ENCODE results near the gene CNTNAP5. TPM values are rescaled to one million over a fixed set of nuclear protein-coding genes. Genes with fewer than 3 reads are reported as not detected.

Gene CNTNAP5
- total and polyA plus RNA-seq, 5 donors from 2014 or later = not detected

GRCh38 chr2:124832521-124832920 is 807.4 kb downstream of the CNTNAP5 start:
- Histone ChIP-seq H3K27ac (ENCODE audit: insufficient read depth, low read length, poor library complexity, severe bottlenecking) (no peak overlapping the region), H3K9me3 (ENCODE audit: control insufficient read depth in 2 of 2, low read length in 2 of 2) (no peaks in the 10 kb centered on the region), H3K4me3 (ENCODE audit: low read depth, low read length) (no peak overlapping the region), H3K27me3 (ENCODE audit: control insufficient read depth, insufficient read depth, low read length) (no peaks in the 10 kb centered on the region), H3K36me3 (ENCODE audit: control insufficient read depth, insufficient read depth, low read length) (no peaks in the 10 kb centered on the region), H3K4me1 (ENCODE audit: control insufficient read depth, insufficient read depth, low read length, poor library complexity, severe bottlenecking) (no peaks in the 10 kb centered on the region)
- no peak overlapping the region for H3K4me3 Mint-ChIP-seq
- no peaks in the 10 kb centered on the region for H3K27me3 Mint-ChIP-seq
- no peaks in the 10 kb centered on the region for H3K4me1 Mint-ChIP-seq
- no peaks in the 10 kb centered on the region for H3K36me3 Mint-ChIP-seq
- ATAC-seq (ENCODE audit: low read depth in 2 of 2) = no peak
- DNase-seq = no peak
- H3K9me3 Mint-ChIP-seq = peaks cover 0 to 18% (median 5%) of the 10 kb centered on the region in 7 donors
- no peak overlapping the region for H3K27ac Mint-ChIP-seq

- H3K27me3 Mint-ChIP-seq = no peaks in the 10 kb centered on the region
- no peaks in the 10 kb centered on the region for H3K4me1 ChIP-seq (ENCODE audit: control insufficient read depth, insufficient read depth, low read length, poor library complexity, severe bottlenecking)
- no peak for DNase-seq
- ATAC-seq (ENCODE audit: low read depth in 2 of 2) = no peak
- H3K4me3 Mint-ChIP-seq = no peak overlapping the region
- H3K36me3 ChIP-seq (ENCODE audit: control insufficient read depth, insufficient read depth, low read length) = no peaks in the 10 kb centered on the region
- no peaks in the 10 kb centered on the region for H3K9me3 ChIP-seq (ENCODE audit: control insufficient read depth in 2 of 2, low read length in 2 of 2)
- H3K27me3 ChIP-seq (ENCODE audit: control insufficient read depth, insufficient read depth, low read length) = no peaks in the 10 kb centered on the region
- no peaks in the 10 kb centered on the region for H3K36me3 Mint-ChIP-seq
- peaks cover 2 to 15% (median 5%) of the 10 kb centered on the region in 7 donors for H3K9me3 Mint-ChIP-seq
- H3K27ac ChIP-seq (ENCODE audit: insufficient read depth, low read length, poor library complexity, severe bottlenecking) = no peak overlapping the region
- H3K4me1 Mint-ChIP-seq = no peaks in the 10 kb centered on the region
- H3K4me3 ChIP-seq (ENCODE audit: low read depth, low read length) = no peak overlapping the region
- H3K27ac Mint-ChIP-seq = no peak overlapping the region
These were observed 809.2 kb downstream of the CNTNAP5 start for GRCh38 chr2:124834331-124834730.

- no peak overlapping the region for H3K4me3 Mint-ChIP-seq
These were observed 810.2 kb downstream of the CNTNAP5 start for GRCh38 chr2:124835331-124835730.

GRCh38 chr2:124836416-124836815 is 811.3 kb downstream of the CNTNAP5 start:
- no peaks in the 10 kb centered on the region for H3K4me1 ChIP-seq (ENCODE audit: control insufficient read depth, insufficient read depth, low read length, poor library complexity, severe bottlenecking)
- H3K9me3 Mint-ChIP-seq = peaks cover 2 to 14% (median 5%) of the 10 kb centered on the region in 7 donors
- H3K4me1 Mint-ChIP-seq = no peaks in the 10 kb centered on the region
- no peaks in the 10 kb centered on the region for H3K27me3 Mint-ChIP-seq
- ATAC-seq (ENCODE audit: low read depth in 2 of 2) (no peak), DNase-seq (no peak)
- H3K9me3 ChIP-seq (ENCODE audit: control insufficient read depth in 2 of 2, low read length in 2 of 2) = no peaks in the 10 kb centered on the region
- H3K27me3 ChIP-seq (ENCODE audit: control insufficient read depth, insufficient read depth, low read length) = no peaks in the 10 kb centered on the region
- H3K4me3 Mint-ChIP-seq = no peak overlapping the region
- H3K27ac Mint-ChIP-seq = no peak overlapping the region
- no peaks in the 10 kb centered on the region for H3K36me3 ChIP-seq (ENCODE audit: control insufficient read depth, insufficient read depth, low read length)
- H3K4me3 ChIP-seq (ENCODE audit: low read depth, low read length) = no peak overlapping the region
- H3K36me3 Mint-ChIP-seq = no peaks in the 10 kb centered on the region
- H3K27ac ChIP-seq (ENCODE audit: insufficient read depth, low read length, poor library complexity, severe bottlenecking) = no peak overlapping the region

More at GRCh38 chr2:124835331-124835730, 810.2 kb downstream of the CNTNAP5 start:
- no peak overlapping the region for H3K27ac Mint-ChIP-seq
- H3K9me3 Mint-ChIP-seq = peaks cover 2 to 14% (median 8%) of the 10 kb centered on the region in 7 donors
- no peaks in the 10 kb centered on the region for H3K27me3 ChIP-seq (ENCODE audit: control insufficient read depth, insufficient read depth, low read length)
- no peak overlapping the region for H3K4me3 ChIP-seq (ENCODE audit: low read depth, low read length)
- H3K27ac ChIP-seq (ENCODE audit: insufficient read depth, low read length, poor library complexity, severe bottlenecking) = no peak overlapping the region
- no peaks in the 10 kb centered on the region for H3K36me3 Mint-ChIP-seq
- H3K4me1 Mint-ChIP-seq = no peaks in the 10 kb centered on the region
- no peaks in the 10 kb centered on the region for H3K4me1 ChIP-seq (ENCODE audit: control insufficient read depth, insufficient read depth, low read length, poor library complexity, severe bottlenecking)
- H3K27me3 Mint-ChIP-seq = no peaks in the 10 kb centered on the region
- ATAC-seq (ENCODE audit: low read depth in 2 of 2) = no peak
- no peak for DNase-seq
- no peaks in the 10 kb centered on the region for H3K36me3 ChIP-seq (ENCODE audit: control insufficient read depth, insufficient read depth, low read length)
- H3K9me3 ChIP-seq (ENCODE audit: control insufficient read depth in 2 of 2, low read length in 2 of 2) = no peaks in the 10 kb centered on the region

GRCh38 chr2:124837496-124837895 is 812.4 kb downstream of the CNTNAP5 start:
- DNase-seq (no peak), ATAC-seq (ENCODE audit: low read depth in 2 of 2) (no peak)
- Mint-ChIP-seq H3K36me3 (no peaks in the 10 kb centered on the region), H3K4me1 (no peaks in the 10 kb centered on the region), H3K27ac (no peak overlapping the region), H3K4me3 (no peak overlapping the region), H3K27me3 (no peaks in the 10 kb centered on the region), H3K9me3 (peaks cover 2 to 14% (median 8%) of the 10 kb centered on the region in 7 donors)
- Histone ChIP-seq H3K4me3 (ENCODE audit: low read depth, low read length) (no peak overlapping the region), H3K4me1 (ENCODE audit: control insufficient read depth, insufficient read depth, low read length, poor library complexity, severe bottlenecking) (no peaks in the 10 kb centered on the region), H3K9me3 (ENCODE audit: control insufficient read depth in 2 of 2, low read length in 2 of 2) (no peaks in the 10 kb centered on the region), H3K27me3 (ENCODE audit: control insufficient read depth, insufficient read depth, low read length) (no peaks in the 10 kb centered on the region), H3K36me3 (ENCODE audit: control insufficient read depth, insufficient read depth, low read length) (no peaks in the 10 kb centered on the region), H3K27ac (ENCODE audit: insufficient read depth, low read length, poor library complexity, severe bottlenecking) (no peak overlapping the region)

GRCh38 chr2:124838406-124838805 is 813.3 kb downstream of the CNTNAP5 start:
- ATAC-seq (ENCODE audit: low read depth in 2 of 2) (no peak), DNase-seq (no peak)
- H3K27ac Mint-ChIP-seq = no peak overlapping the region
- H3K4me3 ChIP-seq (ENCODE audit: low read depth, low read length) = no peak overlapping the region
- H3K4me1 ChIP-seq (ENCODE audit: control insufficient read depth, insufficient read depth, low read length, poor library complexity, severe bottlenecking) = no peaks in the 10 kb centered on the region
- H3K36me3 ChIP-seq (ENCODE audit: control insufficient read depth, insufficient read depth, low read length) = no peaks in the 10 kb centered on the region
- H3K36me3 Mint-ChIP-seq = no peaks in the 10 kb centered on the region
- peaks cover 2 to 14% (median 8%) of the 10 kb centered on the region in 7 donors for H3K9me3 Mint-ChIP-seq
- H3K9me3 ChIP-seq (ENCODE audit: control insufficient read depth in 2 of 2, low read length in 2 of 2) = no peaks in the 10 kb centered on the region
- H3K27ac ChIP-seq (ENCODE audit: insufficient read depth, low read length, poor library complexity, severe bottlenecking) = no peak overlapping the region
- H3K4me3 Mint-ChIP-seq = no peak overlapping the region
- H3K27me3 Mint-ChIP-seq = no peaks in the 10 kb centered on the region
- H3K4me1 Mint-ChIP-seq = no peaks in the 10 kb centered on the region
- H3K27me3 ChIP-seq (ENCODE audit: control insufficient read depth, insufficient read depth, low read length) = no peaks in the 10 kb centered on the region

- Histone ChIP-seq H3K4me3 (ENCODE audit: low read depth, low read length) (no peak overlapping the region), H3K4me1 (ENCODE audit: control insufficient read depth, insufficient read depth, low read length, poor library complexity, severe bottlenecking) (no peaks in the 10 kb centered on the region), H3K9me3 (ENCODE audit: control insufficient read depth in 2 of 2, low read length in 2 of 2) (no peaks in the 10 kb centered on the region), H3K27ac (ENCODE audit: insufficient read depth, low read length, poor library complexity, severe bottlenecking) (no peak overlapping the region), H3K27me3 (ENCODE audit: control insufficient read depth, insufficient read depth, low read length) (no peaks in the 10 kb centered on the region), H3K36me3 (ENCODE audit: control insufficient read depth, insufficient read depth, low read length) (no peaks in the 10 kb centered on the region)
- H3K4me1 Mint-ChIP-seq = no peaks in the 10 kb centered on the region
- H3K36me3 Mint-ChIP-seq = no peaks in the 10 kb centered on the region
- H3K4me3 Mint-ChIP-seq = no peak overlapping the region
- peaks cover 1 to 20% (median 8%) of the 10 kb centered on the region in 7 donors for H3K9me3 Mint-ChIP-seq
- ATAC-seq (ENCODE audit: low read depth in 2 of 2) = no peak
- DNase-seq = no peak
- no peaks in the 10 kb centered on the region for H3K27me3 Mint-ChIP-seq
- no peak overlapping the region for H3K27ac Mint-ChIP-seq
These were observed 842.2 kb downstream of the CNTNAP5 start for GRCh38 chr2:124867247-124867646.

GRCh38 chr2:124874219-124874618 is 849.1 kb downstream of the CNTNAP5 start:
- Mint-ChIP-seq H3K4me3 (no peak overlapping the region), H3K4me1 (no peaks in the 10 kb centered on the region), H3K27ac (no peak overlapping the region), H3K36me3 (no peaks in the 10 kb centered on the region), H3K27me3 (no peaks in the 10 kb centered on the region), H3K9me3 (peaks cover 0 to 22% (median 3%) of the 10 kb centered on the region in 7 donors)
- ATAC-seq (ENCODE audit: low read depth in 2 of 2) (no peak), DNase-seq (no peak)
- no peak overlapping the region for H3K4me3 ChIP-seq (ENCODE audit: low read depth, low read length)
- H3K9me3 ChIP-seq (ENCODE audit: control insufficient read depth in 2 of 2, low read length in 2 of 2) = no peaks in the 10 kb centered on the region
- no peaks in the 10 kb centered on the region for H3K36me3 ChIP-seq (ENCODE audit: control insufficient read depth, insufficient read depth, low read length)
- no peaks in the 10 kb centered on the region for H3K4me1 ChIP-seq (ENCODE audit: control insufficient read depth, insufficient read depth, low read length, poor library complexity, severe bottlenecking)
- no peak overlapping the region for H3K27ac ChIP-seq (ENCODE audit: insufficient read depth, low read length, poor library complexity, severe bottlenecking)
- no peaks in the 10 kb centered on the region for H3K27me3 ChIP-seq (ENCODE audit: control insufficient read depth, insufficient read depth, low read length)

All from CD4-positive, CD25-positive, alpha-beta regulatory T cell (primary cell).